GM18870 (cell line): ENCODE results near the gene PGAP3.

Source experiments
- ATAC-seq: cut with Tn5 transposase; IDR thresholded peaks from one replicate; pipeline ENCODE4 v1.9.1; 2021; ENCODE audit warnings: moderate library complexity; ENCODE audit not compliant: unreplicated experiment

PGAP3 gene

DNA sequence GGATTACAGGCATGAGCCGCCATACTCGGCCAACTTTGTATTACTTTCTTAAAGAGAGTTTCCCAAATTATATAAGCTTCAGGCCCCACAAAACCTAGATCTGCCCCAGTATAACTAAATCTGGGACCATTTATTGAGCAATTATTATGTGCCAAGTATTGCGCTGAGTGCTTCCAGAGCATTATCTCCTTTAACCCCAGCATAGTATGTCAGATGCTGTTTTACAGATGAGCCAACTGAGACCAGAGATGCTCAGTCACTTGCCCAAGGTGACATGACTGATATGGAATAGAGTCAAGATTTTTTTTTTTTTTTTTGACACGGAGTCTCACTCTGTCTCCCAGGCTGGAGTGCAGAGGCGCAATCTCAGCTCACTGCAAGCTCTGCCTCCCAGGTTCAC, 10.1 kb upstream of the PGAP3 start:
- no peak for ATAC-seq

DNA sequence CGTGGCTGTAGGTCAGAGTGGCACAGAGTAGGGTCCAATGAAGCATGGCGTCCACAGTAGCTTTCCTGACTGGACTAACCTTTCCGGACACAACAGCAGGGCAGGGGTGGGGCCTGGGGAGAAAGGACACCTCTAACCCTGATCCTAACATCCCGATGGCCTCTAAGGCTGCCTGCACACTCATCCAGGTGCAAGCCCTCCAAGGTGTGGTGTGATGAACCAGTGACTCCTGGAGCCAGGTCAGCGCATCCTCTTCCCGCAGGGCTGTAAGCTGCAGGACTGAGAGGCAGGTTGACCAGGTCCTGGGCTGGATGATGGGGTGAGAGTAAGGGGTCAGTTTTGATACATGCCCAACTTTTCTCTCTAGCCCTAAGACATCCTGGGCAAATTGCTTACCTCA, 8.9 kb upstream of the PGAP3 start:
- no peak for ATAC-seq

DNA sequence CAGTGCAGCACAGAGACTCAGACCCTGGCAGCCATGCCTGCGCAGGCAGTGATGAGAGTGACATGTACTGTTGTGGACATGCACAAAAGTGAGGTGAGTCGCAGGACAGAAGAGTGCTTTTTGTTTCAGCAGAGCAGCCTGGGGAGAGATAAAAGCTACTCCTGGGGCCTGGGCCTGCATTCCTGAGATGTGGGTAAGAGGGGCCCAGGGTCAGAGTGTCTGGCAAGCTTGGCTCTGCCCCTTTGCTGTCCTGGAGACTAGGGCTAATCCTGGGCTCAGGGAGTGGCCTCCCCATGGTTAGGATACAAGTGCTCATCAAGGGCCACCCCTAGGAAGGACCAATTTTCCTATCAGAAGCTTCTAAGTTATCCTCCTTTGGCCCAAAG, 7.2 kb upstream of the PGAP3 start:
- no peak for ATAC-seq

DNA sequence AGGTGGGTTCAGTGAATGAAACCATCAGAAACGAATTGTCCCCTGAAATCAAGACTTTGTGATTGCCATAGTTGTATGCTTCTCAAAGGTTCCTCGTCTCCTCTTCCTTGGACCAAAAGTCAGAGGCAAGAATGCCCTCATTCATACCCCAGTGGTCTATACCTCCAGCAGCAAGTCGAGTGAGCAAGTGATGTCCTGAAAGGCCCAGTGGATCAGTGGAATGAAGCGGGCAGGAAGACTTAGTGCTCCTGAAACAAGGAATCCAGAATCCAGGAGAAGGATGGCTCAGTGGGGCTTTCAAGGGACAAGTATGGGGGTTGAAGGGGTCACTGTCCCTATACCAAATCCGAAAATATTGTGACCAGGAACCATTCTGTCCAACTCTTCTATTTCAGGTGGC, 6.7 kb upstream of the PGAP3 start:
- no peak for ATAC-seq

DNA sequence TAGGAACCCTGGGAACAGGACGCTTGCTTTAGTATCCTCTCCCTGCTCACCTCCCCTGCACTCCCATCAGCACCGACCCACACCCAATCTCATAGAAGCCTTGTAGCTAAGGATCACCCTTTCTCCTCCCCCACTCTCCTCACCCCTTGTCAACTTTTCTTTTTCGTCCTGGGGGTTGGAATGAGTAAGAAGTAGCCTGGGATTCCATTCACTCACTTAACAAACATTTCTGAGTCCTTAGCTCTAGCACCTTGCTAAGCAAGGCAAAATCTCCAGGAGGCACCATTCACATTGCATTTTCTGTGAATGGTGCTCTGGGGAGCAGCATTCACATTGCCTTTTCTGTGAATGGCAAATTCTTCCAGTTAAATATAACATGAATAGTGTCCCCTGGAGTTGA, 1.1 kb upstream of the PGAP3 start:
- ATAC-seq: no peak

DNA sequence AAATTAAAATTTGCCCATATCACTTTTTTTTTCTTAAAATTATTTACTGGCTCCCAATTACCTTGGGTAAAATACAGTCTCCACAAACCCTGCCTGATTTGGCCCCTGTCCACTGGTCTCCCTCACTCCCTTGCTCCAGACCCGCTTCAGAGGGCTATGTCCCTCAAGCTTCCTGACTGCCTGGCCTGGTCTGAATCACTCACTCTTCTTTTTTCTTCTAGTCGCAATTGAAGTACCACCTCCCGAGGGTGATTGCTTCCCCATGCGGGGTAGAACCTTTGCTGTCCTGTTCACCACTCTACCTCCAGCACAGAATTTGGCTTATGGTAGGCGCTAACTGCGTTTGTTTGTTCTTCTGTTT, 598 bp upstream of the PGAP3 start:
- ATAC-seq: no peak

DNA sequence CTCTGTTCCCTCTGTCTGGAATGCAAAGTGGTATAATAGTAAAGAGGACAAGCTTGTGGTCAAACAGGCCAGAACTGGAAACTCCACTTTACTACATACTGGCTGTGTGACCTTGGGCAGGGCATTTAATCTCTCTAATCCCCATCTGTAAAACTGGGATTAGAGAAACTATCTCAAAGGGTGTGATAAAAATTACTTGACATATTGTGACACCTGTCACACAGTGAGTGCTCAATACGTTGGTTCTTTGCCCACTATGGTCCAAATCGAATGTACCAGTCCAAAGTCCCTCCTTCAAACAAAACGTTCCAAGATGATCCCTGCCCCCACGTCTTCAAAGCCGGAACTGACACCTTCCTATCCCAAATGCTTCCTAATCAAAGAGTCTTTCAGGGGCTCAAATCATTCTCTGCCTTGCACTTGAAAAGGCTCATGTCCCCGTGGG, 734 bp downstream of the PGAP3 start:
- no peak for ATAC-seq

DNA sequence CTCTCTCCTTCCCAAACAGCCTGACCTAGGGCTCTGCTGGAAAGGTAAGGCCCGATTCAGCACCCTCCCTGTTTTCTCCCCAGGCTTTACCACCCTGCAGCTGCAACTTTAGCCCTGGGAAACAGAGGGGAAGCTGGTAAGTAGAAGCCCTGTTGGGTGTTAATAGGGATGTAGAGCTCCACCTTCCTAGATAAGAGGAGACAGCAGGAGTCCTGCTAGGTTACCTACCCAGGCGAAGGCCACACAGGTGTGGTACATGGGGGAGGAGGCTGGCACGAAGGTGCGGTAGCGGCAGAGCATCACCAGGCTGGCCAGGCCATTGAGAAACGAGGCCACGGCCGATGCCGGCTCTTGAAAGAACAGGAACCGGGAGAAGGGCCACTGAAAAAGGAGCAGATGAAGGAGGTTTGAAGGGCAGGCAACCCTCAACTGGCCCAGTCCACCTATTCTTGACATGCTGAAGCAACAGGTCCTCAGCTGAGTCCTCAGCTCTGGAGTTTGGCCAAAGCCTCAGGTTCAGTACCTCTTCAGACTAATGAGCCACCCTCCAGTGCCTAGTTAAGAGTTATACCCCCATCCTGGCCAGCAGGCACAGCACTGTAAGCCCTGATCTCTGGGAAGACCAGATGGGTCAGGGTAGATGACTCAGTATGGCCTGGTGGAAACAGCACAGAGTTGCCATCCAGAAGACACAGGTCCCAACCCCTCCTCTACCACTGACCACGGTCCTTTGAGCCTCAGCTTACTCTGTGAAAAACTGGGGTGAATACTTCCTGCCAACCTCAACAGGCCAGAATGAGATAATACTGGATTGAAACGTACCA, 3.3 kb downstream of the PGAP3 start:
- ATAC-seq: no peak

DNA sequence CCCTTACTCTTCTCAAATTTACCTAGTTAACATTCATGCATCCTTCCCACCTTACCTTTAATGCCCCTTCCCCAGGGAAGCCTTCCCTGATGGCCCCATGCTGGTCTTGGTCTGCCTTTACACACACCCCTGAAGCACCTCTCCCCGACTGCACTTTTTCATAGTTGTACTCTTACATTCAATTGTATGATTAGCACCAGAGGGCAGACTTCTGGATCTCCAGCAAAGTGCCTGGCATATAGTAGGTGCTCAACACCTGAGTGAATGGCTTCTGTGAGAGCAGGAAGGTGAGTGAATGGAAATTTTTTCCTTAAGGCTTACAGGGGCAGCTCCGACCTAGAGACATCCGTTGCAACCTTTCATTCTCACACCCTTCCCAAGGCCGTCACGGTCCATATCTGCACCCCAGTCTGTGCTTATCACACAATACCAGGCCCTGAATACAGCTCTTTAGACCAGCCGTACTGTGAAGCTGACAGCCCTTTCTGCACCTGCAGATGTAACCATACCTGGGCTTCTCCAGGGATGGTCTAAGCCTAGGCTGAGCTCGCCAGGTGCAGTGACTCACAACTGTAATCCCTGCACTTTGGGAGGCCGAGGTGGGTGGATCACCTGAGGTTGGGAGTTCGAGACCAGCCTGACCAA, 4.4 kb downstream of the PGAP3 start:
- no peak for ATAC-seq

DNA sequence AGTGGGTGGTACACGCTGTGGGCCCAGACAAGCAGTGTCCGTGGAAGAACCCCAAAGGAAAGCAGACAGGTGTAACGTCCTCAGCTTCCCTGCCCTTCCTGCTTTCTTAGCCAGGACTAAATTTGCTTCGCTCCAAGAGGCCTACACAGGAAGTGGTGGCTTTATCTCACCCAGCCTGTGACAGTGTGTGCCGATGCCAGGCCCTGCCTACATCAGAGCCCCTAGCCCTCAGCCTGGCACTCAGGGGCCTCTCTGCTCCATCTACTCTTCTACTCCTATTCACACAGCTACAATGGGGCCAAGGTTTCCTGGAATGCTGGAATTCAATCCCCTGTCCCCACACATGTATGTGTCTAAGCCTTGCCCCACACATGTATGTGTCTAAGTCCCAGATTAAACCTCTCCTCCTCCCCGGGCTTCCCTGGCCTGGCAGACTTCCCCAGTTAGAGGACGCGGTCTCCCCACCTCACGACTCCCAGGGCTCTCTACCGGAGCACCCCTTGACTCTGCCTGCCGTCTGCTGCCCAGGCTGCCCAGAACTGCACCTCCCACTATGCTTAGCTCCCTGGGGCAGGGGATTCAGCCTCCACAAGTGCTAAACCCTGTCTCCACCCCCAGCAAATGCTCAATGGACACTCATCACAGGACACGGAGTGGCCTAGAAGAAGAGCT, 8.2 kb downstream of the PGAP3 start:
- no peak for ATAC-seq

DNA sequence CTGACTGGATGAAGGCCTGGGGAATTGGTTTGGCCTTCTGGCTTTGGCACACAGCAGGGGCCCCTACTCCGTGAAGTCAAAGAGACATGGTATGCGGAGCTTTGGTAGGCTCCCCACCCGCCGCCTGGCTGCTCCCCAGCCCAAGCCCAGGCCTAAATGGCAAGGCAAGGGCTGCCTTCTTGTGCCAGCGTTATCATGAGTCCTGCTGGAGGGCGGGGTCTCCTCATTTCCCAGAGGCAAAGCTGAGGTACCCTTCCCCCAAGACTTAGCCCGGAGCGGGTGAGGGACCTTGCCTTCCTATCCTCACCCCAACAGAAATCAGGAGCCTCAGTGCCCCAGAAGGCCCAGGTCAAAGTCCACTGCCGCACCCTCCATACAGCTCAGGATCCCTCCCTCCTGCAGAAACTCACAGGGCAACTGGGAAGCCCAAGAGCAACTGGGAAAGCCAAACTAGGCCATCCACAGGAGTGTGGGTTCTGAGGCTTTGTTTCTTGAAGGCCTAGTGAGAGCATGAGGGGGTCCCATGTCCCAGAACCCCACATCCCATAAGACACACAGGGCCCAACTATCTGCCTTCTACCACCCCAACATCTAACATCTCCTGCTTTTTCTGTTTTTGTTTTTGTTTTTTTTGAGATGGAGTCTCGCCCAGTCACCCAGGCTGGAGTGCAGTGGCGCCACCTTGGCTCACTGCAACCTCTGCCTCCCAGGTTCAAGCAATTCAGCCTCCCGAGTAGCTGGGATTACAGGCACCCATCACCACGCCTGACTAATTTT, 9.3 kb downstream of the PGAP3 start:
- no peak for ATAC-seq

DNA sequence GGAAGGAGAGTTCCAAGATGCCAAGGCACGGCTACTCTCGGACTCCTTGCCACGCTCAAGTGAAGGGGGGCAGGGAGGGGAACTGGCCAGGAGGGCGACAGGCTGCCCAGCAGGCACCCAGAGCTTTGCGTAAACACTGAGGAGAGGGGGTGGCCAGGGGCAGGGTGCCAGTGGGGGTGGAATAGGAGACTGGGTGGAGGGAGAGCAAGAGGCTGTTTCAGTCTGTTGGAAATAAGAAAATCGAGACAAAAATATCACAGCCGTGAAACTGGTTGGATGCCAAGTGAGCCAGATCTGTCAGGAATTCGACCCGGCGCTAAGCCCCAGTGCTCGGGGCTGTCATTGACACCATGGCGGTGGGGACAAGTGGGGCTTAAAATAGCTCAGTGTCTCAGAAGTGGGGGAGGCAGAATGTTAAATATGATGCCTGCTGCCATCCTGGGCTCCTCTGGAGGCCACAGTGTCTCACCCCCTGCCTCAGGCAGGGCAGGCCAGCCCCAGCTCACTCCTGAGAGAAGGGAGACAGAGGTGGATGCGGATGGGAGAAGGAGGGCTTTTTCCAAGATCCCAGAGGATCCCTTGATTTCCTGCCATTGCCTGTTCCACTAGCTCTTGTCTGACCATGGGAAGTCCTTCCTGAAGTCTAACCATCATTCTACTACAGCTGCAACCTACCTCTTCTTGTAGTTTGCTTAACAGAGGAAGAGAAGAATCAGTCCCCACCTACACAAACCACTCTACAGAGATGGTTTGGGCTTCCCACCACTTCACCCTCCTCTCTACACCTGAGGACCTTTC, 10.1 kb downstream of the PGAP3 start:
- ATAC-seq: no peak

DNA sequence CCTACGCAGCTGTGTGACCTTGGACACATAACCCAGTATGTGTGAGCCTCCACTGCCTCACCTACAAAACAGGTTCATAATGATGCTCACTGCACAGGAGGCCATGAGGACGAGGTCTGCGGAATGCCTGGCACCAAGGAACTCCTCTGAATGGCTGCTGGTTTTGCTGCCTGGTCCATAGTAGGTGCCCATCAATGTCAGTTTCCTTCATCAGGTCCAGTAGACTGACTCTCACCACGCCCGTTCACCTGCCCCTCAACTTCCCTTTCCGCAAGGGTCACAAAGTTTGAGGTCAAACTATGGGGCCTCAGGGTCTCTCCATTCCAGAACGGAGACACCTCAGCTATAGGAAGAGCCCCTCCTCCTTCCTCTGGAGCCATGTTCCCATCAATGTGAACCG, 10.8 kb downstream of the PGAP3 start:
- no peak for ATAC-seq

DNA sequence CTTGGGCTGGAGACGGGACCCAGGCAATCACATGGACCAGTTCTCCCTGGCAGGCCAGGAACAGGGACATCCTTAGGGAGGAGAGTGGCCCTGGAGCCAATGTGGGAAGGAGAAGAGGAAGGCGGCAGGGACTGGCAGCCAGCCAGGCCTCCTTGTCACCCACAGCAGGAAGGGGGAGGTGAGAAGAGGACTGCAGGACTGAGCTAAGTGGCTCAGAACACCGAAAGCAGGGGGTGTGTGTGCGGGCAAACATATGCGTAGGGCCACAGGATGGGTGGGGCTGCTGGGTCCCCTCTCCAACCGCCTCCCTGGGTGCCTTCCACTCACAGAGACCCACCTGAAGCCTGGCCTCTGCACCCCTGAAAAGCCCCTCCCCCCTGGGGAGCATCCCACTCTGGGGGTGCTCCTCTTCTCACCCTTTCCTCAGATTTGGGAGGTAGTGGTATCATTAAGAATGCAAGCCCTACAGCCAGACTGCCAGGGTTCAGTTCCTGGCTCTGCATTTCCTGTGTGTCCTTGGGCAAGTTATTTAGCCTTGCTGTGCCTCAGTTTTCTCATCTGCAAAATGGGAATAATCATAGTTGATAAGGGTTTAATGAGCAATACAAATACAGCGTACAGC, 11.5 kb downstream of the PGAP3 start:
- no peak for ATAC-seq

DNA sequence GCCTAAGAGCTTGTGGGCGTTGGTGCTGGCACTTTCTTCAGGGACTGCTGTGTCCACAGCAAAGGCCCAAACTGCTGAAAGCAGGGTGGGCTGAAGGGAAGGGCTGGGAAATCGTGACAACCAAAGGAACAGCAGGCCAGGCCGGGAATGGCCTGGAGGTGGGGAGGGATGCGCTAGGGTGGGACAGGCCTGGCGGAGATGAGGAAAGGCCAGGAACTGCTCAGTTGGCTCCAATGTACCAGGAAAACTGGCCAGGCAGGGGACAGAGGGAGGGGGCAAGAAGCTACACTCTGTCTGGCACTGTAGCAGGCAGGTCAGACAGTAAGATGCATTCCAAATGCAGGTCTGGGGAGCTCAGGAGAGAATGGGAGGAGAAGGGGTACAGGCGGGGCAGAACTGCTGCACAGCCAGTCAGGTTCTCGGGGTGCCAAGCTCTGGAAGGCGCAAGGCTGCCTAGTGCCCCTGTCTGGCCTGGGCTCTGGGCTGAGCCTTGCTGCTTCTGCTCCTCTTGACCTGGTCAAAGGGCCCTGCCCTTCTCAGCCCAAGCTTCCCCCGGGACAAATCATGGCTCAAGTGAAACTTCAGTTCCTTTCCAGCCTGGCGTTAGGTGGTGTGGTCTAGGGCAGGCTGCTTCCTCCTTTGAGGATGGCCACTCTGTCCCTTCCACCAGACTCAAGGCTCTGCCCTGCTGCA, 12.3 kb downstream of the PGAP3 start:
- ATAC-seq: no peak

DNA sequence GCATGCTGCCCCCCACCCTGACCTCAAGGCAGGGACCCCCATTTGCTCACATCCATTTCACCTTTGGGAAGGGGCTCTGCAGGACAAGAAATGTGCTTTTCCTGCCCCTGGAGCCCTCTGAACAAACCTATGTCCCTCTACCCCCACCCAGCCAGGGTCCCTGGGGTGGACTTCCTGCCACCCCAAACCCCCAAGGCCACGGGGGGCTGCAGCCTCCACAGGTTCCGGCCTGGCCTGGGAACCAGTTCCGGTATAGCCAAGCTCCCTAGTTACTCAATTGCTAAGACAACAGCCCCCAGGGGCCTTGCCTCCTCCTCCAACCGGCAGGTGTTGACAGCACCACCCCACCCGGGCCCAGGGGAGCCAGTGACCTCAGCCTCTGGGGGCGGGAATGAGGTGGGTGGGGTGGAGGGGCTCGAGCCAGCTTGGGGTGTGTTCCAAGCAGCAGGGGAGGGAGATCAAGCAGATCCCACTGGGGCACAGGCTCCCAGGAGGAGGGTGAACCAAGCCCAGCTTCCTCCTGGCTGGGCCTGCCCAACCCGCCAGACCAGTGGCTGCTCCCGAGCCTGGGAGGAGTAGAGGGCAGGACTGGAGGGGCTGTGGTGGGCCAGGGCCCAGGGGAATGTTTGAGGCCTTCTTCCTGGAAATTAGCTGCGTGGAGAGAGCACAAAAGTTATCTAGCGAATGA, 13.0 kb downstream of the PGAP3 start:
- ATAC-seq: no peak

DNA sequence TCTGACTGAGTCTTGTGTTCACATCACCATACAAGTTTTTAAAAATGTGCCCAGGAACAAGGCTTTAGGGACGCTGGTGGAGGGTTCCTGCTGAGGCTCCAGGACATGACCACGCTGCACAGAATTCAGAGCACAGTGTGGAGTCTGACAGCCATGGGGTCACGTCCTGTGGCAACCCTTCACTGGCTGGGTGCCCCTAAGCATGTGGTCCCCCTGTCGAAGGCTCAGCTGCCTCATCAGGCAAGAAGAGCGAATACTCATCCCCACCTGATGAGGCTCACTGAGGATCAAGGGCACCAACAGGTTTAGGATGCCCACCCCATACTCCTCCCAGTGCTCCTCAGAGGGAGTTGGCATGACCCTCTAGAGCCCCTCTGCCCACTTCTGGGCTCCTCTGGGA, 13.7 kb downstream of the PGAP3 start:
- no peak for ATAC-seq

DNA sequence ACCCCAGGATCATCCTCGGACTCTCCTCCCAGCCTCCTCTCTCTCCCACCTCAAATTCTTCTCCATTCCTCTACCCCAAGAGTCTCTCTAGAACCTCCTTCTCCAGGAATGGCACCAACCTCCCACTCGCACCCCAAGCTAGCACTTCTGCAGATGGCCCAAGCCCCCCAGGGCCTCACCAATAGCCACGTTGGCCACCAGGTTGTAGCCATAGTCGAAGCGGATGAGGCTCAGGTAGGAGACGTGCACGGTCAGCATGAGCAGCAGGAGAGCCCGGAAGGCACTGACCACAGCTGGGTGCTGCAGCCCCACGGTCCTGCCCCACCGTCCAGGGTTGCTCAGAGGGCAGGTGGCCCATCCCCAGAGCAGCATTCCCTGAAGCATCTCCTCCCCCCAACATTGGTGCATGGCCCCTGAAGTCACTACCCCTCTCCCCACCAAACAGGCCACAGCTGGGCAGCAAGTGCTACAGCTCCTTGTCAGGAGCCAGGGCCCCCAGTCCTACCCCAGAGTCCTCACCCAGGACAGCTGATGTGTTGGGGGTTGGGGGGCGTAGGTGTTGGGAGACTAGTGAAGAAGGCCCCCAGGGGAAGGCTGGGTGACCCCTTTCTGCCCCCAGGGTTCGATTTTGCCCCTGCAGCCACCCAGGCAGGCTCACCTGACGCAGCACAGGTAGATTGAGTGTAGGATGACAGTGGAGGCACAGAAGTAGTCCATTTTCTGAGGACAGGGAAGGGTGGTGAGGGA, 14.3 kb downstream of the PGAP3 start:
- ATAC-seq: no peak
